ENCODE results near the gene DDHD1.
A peak's percentile ranks its signal among the peaks of the same experiment; 100 is the strongest.

DDHD1 gene

DNA sequence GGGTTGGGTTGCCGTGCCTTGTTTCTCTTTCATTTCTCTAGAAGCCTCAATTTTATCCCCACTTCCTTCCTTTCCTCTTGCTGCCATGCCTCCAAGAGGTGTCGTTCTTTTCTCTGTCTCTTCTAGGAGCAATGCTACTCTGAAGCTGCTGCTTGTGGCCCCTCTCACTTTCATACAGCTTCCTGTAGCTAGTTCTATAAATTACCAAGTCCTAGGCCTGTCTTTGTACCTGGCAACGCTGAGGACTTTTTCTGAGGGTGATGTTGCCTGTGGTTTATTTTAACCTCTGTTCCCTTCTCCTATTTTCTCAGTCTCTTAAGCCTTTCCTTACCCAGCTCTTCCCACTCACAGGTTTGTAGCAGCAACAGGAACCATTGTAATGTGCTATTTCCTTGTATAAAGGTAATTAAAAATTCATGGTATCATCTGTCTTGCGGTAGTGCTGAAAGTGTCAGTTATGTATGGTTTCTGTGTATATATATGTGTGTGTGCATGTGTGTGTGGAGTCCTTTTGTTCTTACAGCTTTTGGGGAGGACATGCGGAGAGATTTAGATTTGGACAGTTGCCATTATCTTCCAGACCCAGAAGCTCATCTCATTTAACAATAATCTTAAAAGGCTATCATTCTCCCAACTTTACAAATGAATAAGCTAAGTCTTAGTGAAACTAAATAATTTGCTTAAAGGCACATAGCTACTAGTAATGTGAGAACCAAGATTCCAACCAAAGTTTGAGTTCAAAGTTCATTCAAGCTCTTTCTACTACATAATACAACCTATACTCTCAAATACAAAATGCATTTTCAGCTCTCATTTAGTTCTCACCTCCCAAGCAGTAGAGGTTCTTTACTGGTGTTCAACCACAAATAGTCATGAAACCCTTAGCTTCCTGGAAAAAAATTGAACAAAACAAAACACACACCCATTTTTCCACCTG, 43.8 kb downstream of the DDHD1 start:
- H3K4me1 ChIP-seq (ENCODE audit: low read length): peaks cover 24% of the 10 kb centered on the region
- H4K20me1 ChIP-seq (ENCODE audit: insufficient read depth, low read length): peaks cover 30% of the 10 kb centered on the region
- H3K79me2 ChIP-seq (ENCODE audit: low read length): peaks cover 72% of the 10 kb centered on the region
- H3K27me3 ChIP-seq (ENCODE audit: low read depth, low read length): no peaks in the 10 kb centered on the region
- H3K9me3 ChIP-seq (ENCODE audit: insufficient read depth, low read length): no peaks in the 10 kb centered on the region
- H3K27ac ChIP-seq (ENCODE audit: low read length): peak overlapping the region; percentile 68
- TF ChIP-seq EZH2phosphoT487 (IDR thresholded peaks at IDR 0.05; ENCODE audit: low read depth): no peak
- TF ChIP-seq, protein P1, sequence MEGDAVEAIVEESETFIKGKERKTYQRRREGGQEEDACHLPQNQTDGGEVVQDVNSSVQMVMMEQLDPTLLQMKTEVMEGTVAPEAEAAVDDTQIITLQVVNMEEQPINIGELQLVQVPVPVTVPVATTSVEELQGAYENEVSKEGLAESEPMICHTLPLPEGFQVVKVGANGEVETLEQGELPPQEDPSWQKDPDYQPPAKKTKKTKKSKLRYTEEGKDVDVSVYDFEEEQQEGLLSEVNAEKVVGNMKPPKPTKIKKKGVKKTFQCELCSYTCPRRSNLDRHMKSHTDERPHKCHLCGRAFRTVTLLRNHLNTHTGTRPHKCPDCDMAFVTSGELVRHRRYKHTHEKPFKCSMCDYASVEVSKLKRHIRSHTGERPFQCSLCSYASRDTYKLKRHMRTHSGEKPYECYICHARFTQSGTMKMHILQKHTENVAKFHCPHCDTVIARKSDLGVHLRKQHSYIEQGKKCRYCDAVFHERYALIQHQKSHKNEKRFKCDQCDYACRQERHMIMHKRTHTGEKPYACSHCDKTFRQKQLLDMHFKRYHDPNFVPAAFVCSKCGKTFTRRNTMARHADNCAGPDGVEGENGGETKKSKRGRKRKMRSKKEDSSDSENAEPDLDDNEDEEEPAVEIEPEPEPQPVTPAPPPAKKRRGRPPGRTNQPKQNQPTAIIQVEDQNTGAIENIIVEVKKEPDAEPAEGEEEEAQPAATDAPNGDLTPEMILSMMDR (IDR thresholded peaks at IDR 0.05; ENCODE audit: low read depth, low read length): no peak
- H2AFZ ChIP-seq (ENCODE audit: low read depth, low read length): no peak overlapping the region
- peak overlapping the region; percentile 91 for H3K4me2 ChIP-seq (ENCODE audit: low read length)
- peak overlapping the region; percentile 51 for H3K9ac ChIP-seq (ENCODE audit: low read length)
- peak overlapping the region; percentile 74 for H3K4me3 ChIP-seq (ENCODE audit: low read length)
- H3K36me3 ChIP-seq (replicated peaks; ENCODE audit: low read depth, low read length): peaks cover 9% of the 10 kb centered on the region

DNA sequence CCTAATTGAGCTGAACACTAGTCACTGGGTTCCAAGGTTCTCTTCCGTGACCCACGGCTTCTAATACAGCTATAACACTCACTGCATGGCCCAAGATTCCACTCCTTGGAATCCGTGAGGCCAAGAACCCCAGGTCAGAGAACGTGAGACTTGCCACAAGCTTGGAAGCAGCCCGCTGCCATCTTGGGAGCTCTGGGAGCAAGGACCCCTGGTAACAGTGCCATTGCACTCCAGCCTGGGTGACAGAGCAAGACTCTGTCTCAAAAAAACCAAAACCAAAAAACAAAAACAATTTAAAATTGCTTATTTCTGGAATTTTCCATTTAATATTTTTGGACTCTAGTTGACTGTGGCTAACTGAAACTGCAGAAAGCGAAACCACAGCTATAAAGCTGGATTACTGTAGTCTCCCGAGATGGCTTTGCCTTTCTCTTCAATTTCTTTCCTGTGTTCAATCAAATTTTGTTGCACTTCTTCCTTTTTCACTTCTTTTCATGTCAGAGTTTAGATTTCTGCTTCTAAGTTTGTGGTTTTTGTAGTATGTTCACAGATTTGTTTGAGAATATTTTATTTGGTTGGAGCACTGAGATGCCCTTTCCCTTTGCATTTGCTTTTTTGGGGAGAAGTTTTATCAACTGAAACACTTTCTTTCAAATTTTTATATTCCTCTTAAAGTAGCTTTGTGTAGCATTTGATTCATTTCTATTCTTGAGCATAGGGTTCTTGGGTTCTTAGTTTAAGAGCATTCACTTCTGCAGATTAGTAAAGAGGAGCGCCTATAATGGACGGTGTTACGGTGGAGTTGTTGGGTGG, 44.6 kb downstream of the DDHD1 start:
- Histone ChIP-seq H3K9ac (ENCODE audit: low read length) (peak overlapping the region; percentile 51), H3K4me2 (ENCODE audit: low read length) (peak overlapping the region; percentile 91), H3K36me3 (replicated peaks; ENCODE audit: low read depth, low read length) (peaks cover 11% of the 10 kb centered on the region)

DNA sequence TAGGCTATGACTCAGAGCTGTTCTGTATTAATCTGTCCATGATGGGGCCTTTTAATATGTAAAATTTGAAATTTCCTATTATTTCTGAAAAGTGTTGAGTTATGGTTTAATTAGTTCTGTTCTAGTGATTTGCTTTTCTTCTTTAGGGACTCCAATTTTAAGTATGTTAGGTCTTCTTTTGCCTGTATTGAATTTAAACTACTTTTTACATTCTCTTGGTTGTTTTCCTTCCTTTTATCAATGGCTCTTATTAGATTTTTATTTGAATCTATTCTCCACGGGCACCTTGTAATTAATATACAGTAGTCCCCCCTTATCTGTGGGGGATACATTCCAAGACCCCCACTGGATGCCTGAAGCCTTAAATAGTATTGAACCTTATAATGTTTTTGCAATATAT, 46.4 kb downstream of the DDHD1 start:
- Histone ChIP-seq H2AFZ (ENCODE audit: low read depth, low read length) (no peak overlapping the region), H3K79me2 (ENCODE audit: low read length) (peaks cover 52% of the 10 kb centered on the region), H3K4me1 (ENCODE audit: low read length) (peaks cover 27% of the 10 kb centered on the region), H3K27me3 (ENCODE audit: low read depth, low read length) (no peaks in the 10 kb centered on the region), H3K9me3 (ENCODE audit: insufficient read depth, low read length) (no peaks in the 10 kb centered on the region), H3K36me3 (replicated peaks; ENCODE audit: low read depth, low read length) (peaks cover 12% of the 10 kb centered on the region), H3K27ac (ENCODE audit: low read length) (no peak overlapping the region), H3K9ac (ENCODE audit: low read length) (no peak overlapping the region), H3K4me2 (ENCODE audit: low read length) (no peak overlapping the region), H3K4me3 (ENCODE audit: low read length) (no peak overlapping the region), H4K20me1 (ENCODE audit: insufficient read depth, low read length) (peaks cover 23% of the 10 kb centered on the region)
- TF ChIP-seq EZH2phosphoT487 (IDR thresholded peaks at IDR 0.05; ENCODE audit: low read depth): no peak
- TF ChIP-seq, protein P1 (IDR thresholded peaks at IDR 0.05; ENCODE audit: low read depth, low read length): no peak

More for the DNA sequence above, 44.6 kb downstream of the DDHD1 start:
- H3K27ac ChIP-seq (ENCODE audit: low read length): peak overlapping the region; percentile 68
- TF ChIP-seq, protein P1 (IDR thresholded peaks at IDR 0.05; ENCODE audit: low read depth, low read length): no peak
- no peak for TF ChIP-seq EZH2phosphoT487 (IDR thresholded peaks at IDR 0.05; ENCODE audit: low read depth)
- no peak overlapping the region for H2AFZ ChIP-seq (ENCODE audit: low read depth, low read length)
- H4K20me1 ChIP-seq (ENCODE audit: insufficient read depth, low read length): peaks cover 26% of the 10 kb centered on the region
- no peaks in the 10 kb centered on the region for H3K9me3 ChIP-seq (ENCODE audit: insufficient read depth, low read length)
- H3K27me3 ChIP-seq (ENCODE audit: low read depth, low read length): no peaks in the 10 kb centered on the region
- peaks cover 24% of the 10 kb centered on the region for H3K4me1 ChIP-seq (ENCODE audit: low read length)
- peak overlapping the region; percentile 74 for H3K4me3 ChIP-seq (ENCODE audit: low read length)
- H3K79me2 ChIP-seq (ENCODE audit: low read length): peaks cover 64% of the 10 kb centered on the region

Measured in OCI-LY3 (cell line).